Measurements from ENCODE around the gene FAM200B.

- TF ChIP-seq CTCF (conservative IDR thresholded peaks at IDR 0.05), result no peak
- TF ChIP-seq ZFX (IDR thresholded peaks at IDR 0.05), result no peak
Measured at GRCh38 chr4:15673337-15673736, 8.3 kb upstream of the FAM200B start.
